Keratinocyte (primary cell): ENCODE measurements around the gene CCDC86. TPM values are rescaled to one million over a fixed set of nuclear protein-coding genes. Genes with fewer than 3 reads are reported as not detected.

ENCODE experiments used
- DNase-seq: peaks from one replicate; pipeline ENCODE4 v3.0.0-alpha.2; 2011; ENCODE audit warnings: low read depth, missing footprints, low spot score
- FAIRE-seq: peaks from 2 replicates; lab custom pipeline; 2011; peaks lifted over from hg19 to GRCh38; lab: Jason Lieb, UNC
- H2AFZ ChIP-seq: 2 replicates; pipeline ENCODE4 v1.6.0; 2012; ENCODE audit warnings: low read length, control low read depth, inconsistent platforms; ENCODE audit not compliant: control insufficient read depth
- H3K27ac ChIP-seq: 2 replicates; pipeline ENCODE4 v1.5.1; 2011; ENCODE audit warnings: low read length; ENCODE audit not compliant: control insufficient read depth, insufficient read depth
- H3K27me3 ChIP-seq: 3 replicates; pipeline ENCODE4 v1.6.0; 2011; ENCODE audit warnings: low read length; ENCODE audit not compliant: control insufficient read depth, insufficient read depth; ENCODE audit errors: extremely low read depth
- H3K36me3 ChIP-seq, 2 experiments: 2 replicates in 1 of 2; 3 replicates in 1 of 2; pipeline ENCODE4 v1.5.1; 2011; ENCODE audit warnings: low read length in 2 of 2, mild to moderate bottlenecking in 1 of 2; ENCODE audit not compliant: control insufficient read depth in 2 of 2, insufficient read depth in 2 of 2; ENCODE audit errors: extremely low read depth in 1 of 2
- H3K4me1 ChIP-seq: 3 replicates; pipeline ENCODE4 v1.5.1; 2011; ENCODE audit warnings: low read length; ENCODE audit not compliant: control insufficient read depth, insufficient read depth; ENCODE audit errors: extremely low read depth
- H3K4me2 ChIP-seq: 3 replicates; pipeline ENCODE4 v1.6.0; 2011; ENCODE audit warnings: low read depth, low read length; ENCODE audit not compliant: control insufficient read depth, insufficient read depth; ENCODE audit errors: extremely low read depth
- H3K4me3 ChIP-seq, 3 experiments: fragments of 200-600 bp in 1 of 3; sonication (generic) in 1 of 3; 2 replicates in 2 of 3; 3 replicates in 1 of 3; pipeline ENCODE4 v1.5.1; 2011 to 2016; ENCODE audit warnings: low read length in 3 of 3, mild to moderate bottlenecking in 3 of 3, control low read depth in 2 of 3, inconsistent platforms in 1 of 3, low read depth in 1 of 3, mixed read lengths in 1 of 3, mixed run types in 1 of 3, moderate library complexity in 1 of 3; ENCODE audit not compliant: control insufficient read depth in 2 of 3, insufficient read depth in 2 of 3; ENCODE audit errors: extremely low read depth in 1 of 3
- H3K79me2 ChIP-seq: 2 replicates; pipeline ENCODE4 v1.6.0; 2012; ENCODE audit warnings: low read length; ENCODE audit not compliant: control insufficient read depth, insufficient read depth
- H3K9ac ChIP-seq: 3 replicates; pipeline ENCODE4 v1.6.0; 2011; ENCODE audit warnings: low read length; ENCODE audit not compliant: control insufficient read depth, insufficient read depth; ENCODE audit errors: extremely low read depth
- H3K9me1 ChIP-seq: 3 replicates; pipeline ENCODE4 v1.6.0; 2011; ENCODE audit warnings: low read length; ENCODE audit not compliant: control insufficient read depth, insufficient read depth; ENCODE audit errors: extremely low read depth
- H3K9me3 ChIP-seq: 2 replicates; pipeline ENCODE4 v1.5.1; 2012; ENCODE audit warnings: low read depth, low read length; ENCODE audit not compliant: control insufficient read depth
- H4K20me1 ChIP-seq: 3 replicates; pipeline ENCODE4 v1.6.0; 2011; ENCODE audit warnings: low read length; ENCODE audit not compliant: control insufficient read depth, insufficient read depth; ENCODE audit errors: extremely low read depth
- EZH2 ChIP-seq: IDR thresholded peaks from one replicate; pipeline ENCODE4 v1.6.1; 2012; ENCODE audit warnings: inconsistent platforms, mild to moderate bottlenecking, low read length, moderate library complexity
- dilution Hi-C: fragments of 300-500 bp; cut with MboI; formaldehyde crosslinking; loops from one replicate; pipeline ENCODE4 v1.7.0; 2020; ENCODE audit warnings: low sequenced_read_pairs; ENCODE audit not compliant: extremely low pct_ligation_motif_present
- polyA plus RNA-seq, 5 experiments: library from polyadenylated mRNA; depleted of rRNA in 3 of 5; stranded (reverse) in 3 of 5; stranded (forward) in 1 of 5; unstranded in 1 of 5; fragments of >200 nt; gene quantifications; 1 replicate in 1 of 5; 2 replicates in 3 of 5; 3 replicates in 1 of 5; pipeline versions ENCODE4 v1.2.1 to v1.2.3, GENCODE V29; 2011 to 2012; ENCODE audit warnings: missing spikeins in 2 of 5, low read depth in 1 of 5, low replicate concordance in 1 of 5
- TF ChIP-seq, protein P1 (sequence below), 3 experiments: IDR thresholded peaks in 1 of 3; conservative IDR thresholded peaks in 1 of 3; optimal IDR thresholded peaks in 1 of 3; 2 replicates in 2 of 3; 3 replicates in 1 of 3; pipeline versions ENCODE3 to v1.5.1; 2011; ENCODE audit warnings: low read length in 3 of 3, mild to moderate bottlenecking in 3 of 3, moderate library complexity in 2 of 3, control low read depth in 1 of 3, inconsistent platforms in 1 of 3; ENCODE audit not compliant: insufficient read depth in 2 of 3; ENCODE audit errors: extremely low read depth in 1 of 3

The CCDC86 gene
- polyA plus RNA-seq, 1 donor (not counting 4 experiments of a cell fraction or from before 2014, with no cell fraction given) = 29.3 TPM

DNA sequence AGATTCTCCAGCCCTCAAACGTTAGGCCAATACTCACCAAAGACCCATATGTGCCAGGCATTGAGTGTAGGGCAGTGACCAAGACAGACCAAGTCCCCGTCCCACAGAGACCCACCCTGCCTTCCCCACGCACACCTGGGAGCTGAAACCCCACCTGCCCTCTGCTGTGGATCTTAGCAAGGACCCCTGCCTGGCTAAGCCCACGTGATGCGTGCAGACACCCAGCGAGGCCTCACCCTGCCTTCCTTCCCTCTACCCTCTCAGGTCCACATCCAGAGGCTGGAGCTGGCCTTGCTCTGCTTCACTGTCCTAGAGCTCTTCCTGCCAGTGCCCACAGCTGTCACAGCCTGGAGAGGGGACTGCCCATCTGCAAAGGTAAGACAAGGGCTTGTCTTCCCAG lies 46.6 kb upstream of the CCDC86 start:
- Histone ChIP-seq H3K4me1 (no peaks in the 10 kb centered on the region), H3K4me2 (no peak overlapping the region), H3K79me2 (no peaks in the 10 kb centered on the region), H2AFZ (no peak overlapping the region), H3K9ac (no peak overlapping the region), H3K4me3 (no peak overlapping the region), H3K36me3 (no peaks in the 10 kb centered on the region), H3K27ac (no peak overlapping the region), H3K27me3 (no peaks in the 10 kb centered on the region), H4K20me1 (no peaks in the 10 kb centered on the region), H3K9me1 (no peaks in the 10 kb centered on the region), H3K9me3 (peaks cover 3% of the 10 kb centered on the region)
- FAIRE-seq (no peak), DNase-seq (no peak)
- dilution Hi-C loops = no loop called here
- TF ChIP-seq, protein P1, sequence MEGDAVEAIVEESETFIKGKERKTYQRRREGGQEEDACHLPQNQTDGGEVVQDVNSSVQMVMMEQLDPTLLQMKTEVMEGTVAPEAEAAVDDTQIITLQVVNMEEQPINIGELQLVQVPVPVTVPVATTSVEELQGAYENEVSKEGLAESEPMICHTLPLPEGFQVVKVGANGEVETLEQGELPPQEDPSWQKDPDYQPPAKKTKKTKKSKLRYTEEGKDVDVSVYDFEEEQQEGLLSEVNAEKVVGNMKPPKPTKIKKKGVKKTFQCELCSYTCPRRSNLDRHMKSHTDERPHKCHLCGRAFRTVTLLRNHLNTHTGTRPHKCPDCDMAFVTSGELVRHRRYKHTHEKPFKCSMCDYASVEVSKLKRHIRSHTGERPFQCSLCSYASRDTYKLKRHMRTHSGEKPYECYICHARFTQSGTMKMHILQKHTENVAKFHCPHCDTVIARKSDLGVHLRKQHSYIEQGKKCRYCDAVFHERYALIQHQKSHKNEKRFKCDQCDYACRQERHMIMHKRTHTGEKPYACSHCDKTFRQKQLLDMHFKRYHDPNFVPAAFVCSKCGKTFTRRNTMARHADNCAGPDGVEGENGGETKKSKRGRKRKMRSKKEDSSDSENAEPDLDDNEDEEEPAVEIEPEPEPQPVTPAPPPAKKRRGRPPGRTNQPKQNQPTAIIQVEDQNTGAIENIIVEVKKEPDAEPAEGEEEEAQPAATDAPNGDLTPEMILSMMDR (optimal IDR thresholded peaks at IDR 0.05 in 1 of 3, IDR thresholded peaks at IDR 0.05 in 1 of 3, conservative IDR thresholded peaks at IDR 0.05 in 1 of 3; ENCODE audit: extremely low read depth in 1 of 3, insufficient read depth in 2 of 3, low read length in 3 of 3) = no peak
- TF ChIP-seq EZH2 = no peak

DNA sequence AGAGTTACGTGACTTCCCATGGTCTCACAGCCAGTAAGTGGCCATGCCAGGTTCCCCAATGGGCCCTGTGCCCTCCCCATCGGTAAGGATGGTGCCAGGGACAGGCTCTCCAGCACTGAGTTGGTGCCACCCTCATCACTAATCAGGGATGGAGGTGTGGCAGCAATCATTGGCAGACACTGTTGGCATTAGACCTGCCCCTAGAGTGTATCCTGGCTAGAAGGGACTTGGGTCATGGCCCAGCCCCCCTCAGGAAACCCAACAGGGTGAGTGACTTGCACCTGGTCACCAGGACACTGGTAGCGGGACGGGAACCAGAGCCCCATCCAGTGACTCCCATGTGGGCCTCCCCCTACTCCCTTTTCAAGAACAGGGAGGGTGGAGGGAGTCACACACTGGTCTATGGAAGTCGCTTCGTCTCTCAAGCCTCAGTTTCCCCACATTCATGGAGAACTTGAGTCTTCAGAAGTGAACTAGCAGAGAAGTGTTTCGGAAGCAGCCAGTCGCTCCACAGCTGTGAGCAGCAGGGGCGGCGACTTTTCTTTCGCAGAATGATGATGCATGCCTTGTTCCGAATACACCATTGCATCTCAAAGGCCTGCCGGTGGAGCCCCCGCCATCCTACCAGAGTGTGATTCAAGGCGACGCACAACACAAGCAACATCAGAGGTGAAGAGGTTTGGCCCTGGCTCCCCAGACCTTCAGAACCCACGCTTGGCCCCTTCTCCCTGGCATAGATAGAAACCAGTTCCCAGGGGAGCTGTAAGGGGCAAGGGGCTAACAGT lies 43.9 kb upstream of the CCDC86 start:
- TF ChIP-seq EZH2 = no peak
- TF ChIP-seq, protein P1 (optimal IDR thresholded peaks at IDR 0.05 in 1 of 3, IDR thresholded peaks at IDR 0.05 in 1 of 3, conservative IDR thresholded peaks at IDR 0.05 in 1 of 3; ENCODE audit: extremely low read depth in 1 of 3, insufficient read depth in 2 of 3, low read length in 3 of 3) = no peak
- no peaks in the 10 kb centered on the region for H3K36me3 ChIP-seq
- no peaks in the 10 kb centered on the region for H3K9me1 ChIP-seq
- no peaks in the 10 kb centered on the region for H3K4me1 ChIP-seq
- no peaks in the 10 kb centered on the region for H3K9me3 ChIP-seq
- FAIRE-seq = no peak
- H3K27me3 ChIP-seq = no peaks in the 10 kb centered on the region
- no peak overlapping the region for H2AFZ ChIP-seq
- dilution Hi-C loops = no loop called here
- no peaks in the 10 kb centered on the region for H3K79me2 ChIP-seq
- H3K4me3 ChIP-seq = no peak overlapping the region
- H3K27ac ChIP-seq = no peak overlapping the region
- H3K9ac ChIP-seq = no peak overlapping the region
- no peaks in the 10 kb centered on the region for H4K20me1 ChIP-seq
- no peak for DNase-seq
- no peak overlapping the region for H3K4me2 ChIP-seq
